AG08396 (cell line): Measurements from ENCODE around the gene ADIPOQ.
"Not testable (repeated sequence)": the region's sequence is repeated elsewhere in the genome, so short reads cannot be mapped to it uniquely, and the experiment has no call there.

Experiments
- DNase-seq: peaks from one replicate; pipeline ENCODE4 v3.0.0; 2012; ENCODE audit warnings: low spot score, mixed read lengths

ADIPOQ gene

DNA sequence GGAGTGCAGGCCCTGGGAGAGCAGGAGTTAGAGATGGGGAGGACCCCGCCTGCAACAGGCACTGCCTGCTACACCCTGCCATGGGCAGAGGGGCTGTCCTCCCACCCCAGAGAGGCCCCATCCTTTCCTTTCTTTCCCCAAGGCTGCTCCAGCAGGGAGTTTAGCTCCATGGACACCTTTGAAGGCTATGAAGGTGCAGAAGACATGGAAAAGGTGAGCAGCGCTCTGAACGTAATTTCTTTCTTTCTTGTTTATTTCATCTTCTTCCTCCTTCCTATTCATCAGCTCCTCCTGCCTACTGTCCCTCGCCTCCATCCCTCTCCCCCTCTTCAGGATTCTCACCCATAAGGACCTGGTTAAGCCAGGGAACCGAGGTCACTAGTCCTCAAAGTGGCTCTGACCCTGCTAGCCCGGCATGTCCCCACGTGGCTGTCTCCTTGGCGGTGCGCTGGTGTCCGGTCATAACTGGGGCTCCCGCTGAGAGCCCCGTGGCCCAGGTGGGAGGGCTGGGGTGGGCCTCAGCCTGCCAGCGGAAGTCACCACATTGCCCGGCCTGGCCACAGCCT, 16.0 kb upstream of the ADIPOQ start:
- DNase-seq, result no peak

DNA sequence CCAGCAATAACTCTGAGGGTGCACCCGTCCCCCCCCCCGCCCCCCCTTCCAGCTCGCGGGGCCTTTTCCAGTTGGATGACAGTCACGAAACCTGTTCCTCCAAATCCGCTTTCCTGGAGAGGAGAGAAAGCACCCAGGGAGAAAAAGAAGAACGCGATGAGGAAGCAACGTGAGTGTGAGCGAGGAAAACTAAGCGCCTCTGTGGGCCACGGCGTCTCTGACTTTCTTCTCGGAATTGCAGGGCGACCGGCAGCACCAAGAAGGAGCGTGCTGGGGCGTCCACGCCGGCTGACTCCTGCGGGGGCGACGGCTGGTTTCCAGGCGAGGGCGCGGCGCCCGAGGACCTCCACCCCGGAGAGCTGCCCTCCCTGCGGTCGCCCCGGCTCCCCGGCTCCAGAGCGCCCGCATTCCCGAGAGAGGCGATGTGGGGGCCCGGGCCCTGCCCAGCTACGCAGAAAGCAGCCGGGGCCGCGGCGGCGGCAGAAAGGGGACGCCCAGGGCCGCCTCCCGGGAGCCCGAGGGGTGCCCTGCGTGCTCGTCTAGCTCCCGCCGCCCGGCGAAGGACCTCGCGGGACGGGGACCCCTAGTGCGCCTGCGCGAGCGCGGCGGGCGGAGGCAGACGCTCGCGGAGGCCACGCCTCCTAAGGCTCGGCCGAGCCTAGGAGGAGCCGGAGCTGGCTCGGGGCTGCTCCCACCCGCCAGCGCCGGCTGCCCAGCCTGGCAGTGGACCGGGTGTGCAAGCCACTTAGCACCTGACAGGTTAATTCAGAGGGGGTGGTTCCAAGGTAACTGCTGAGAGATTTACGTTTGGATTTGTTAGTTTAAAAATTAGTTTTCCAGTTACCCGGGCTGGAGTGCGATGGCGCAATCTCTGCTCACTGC, 15.3 kb upstream of the ADIPOQ start:
- DNase-seq, result peak; percentile 99

DNA sequence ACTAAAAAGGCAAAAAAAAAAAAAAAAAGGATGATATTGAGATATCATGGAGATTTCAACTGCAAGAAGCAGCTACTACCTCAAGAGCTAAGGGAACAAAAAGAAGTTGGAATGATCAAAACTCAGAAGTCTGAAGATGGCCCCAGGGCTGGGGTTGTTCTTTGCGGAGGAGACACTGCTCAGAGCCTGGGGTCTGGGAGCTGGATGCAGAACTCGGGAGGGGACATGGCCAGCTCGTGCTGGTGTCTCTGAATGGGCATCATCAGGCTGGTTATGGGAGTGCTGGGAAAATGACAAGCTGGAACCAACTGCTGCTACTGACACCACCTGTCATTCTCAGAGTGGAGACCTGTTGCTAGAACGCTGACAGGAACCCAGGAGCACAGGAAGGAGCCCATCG, 14.2 kb upstream of the ADIPOQ start:
- no peak for DNase-seq

DNA sequence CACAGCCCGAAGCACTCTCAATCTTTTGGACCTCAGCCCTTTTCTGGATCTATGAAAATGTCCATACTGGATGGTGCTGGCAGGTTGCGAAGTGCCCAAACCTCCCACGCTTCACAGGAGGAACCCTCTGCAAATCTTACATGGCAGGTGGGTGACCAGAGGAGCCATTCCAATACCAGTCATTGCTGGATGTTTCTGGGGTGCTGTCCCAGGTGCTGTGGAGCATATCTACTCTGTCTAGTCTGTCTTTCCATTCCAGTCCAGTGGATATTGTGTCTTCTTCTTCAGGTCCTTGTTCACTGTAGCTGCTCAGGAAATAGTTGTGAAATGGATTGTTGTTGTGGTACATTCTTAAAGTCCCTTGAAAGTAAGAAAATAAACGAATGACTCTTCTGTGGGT, 10.7 kb upstream of the ADIPOQ start:
- no peak for DNase-seq

DNA sequence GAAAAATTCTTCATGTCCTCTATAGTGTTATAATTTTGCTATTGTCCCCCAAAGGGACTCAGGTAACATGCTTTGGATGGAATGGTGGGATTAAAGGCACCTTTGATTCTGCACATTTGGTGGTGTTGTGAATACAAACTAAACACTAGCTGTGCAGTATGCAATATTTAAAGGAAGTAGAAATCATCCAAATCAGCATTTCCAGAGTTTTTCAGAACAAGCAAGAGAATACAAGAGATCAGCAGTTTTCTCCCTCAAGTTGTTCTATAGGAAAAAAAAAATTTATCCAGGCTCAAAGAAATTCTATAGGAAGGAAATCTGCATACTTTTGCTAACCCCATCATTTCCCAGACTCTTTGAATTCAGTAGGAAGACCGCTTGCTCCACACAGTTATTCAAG, 10.2 kb upstream of the ADIPOQ start:
- no peak for DNase-seq

DNA sequence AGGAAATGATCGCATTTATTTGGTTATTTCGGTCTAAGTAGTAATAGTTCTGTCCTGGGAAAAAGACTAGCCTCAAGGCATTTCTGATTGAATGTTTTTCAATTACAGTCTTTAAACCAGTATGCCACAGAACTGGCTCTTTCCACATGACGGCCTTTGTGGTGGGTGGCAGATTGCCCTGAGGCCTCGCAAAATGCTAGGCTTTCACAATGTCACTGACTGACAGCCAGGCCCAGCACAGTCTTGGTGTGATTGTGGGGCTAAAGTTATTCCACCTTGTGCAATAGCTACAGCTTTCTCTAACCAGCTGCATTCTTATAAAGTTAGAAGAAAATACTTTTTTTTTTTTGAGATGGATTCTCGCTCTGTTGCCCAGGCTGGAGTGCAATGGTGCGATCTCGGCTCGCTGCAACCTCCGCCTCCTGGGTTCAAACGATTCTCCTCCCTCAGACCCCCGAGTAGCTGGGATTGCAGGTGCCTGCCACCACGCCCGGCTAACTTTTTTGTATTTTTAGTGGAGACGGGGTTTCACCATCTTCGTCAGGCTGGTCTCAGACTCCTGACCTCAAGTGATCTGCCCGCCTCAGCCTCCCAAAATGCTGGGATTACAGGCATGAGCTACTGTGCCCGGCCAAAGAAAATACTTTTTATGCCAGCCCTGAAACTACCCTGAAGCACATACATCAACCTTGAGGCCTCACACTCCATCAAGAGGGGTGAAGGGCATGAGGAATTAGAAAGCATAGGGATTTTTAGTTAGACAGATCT, 2.5 kb upstream of the ADIPOQ start:
- no peak for DNase-seq

DNA sequence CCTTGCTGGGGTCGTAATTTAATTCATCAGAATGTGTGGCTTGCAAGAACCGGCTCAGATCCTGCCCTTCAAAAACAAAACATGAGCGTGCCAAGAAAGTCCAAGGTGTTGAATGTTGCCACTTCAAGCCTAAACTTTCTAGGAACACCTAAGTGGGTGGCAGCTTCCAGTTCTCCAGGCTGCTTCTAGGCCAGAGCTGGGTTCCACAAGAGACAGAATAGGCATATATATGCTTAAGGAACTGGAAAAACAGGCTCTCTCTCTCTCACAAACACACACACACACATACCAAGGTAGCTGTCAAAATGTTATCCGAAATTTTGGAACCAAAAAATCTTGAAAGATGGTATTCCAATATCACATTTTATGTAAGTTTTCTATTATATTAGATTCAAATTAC, 890 bp upstream of the ADIPOQ start:
- no peak for DNase-seq

DNA sequence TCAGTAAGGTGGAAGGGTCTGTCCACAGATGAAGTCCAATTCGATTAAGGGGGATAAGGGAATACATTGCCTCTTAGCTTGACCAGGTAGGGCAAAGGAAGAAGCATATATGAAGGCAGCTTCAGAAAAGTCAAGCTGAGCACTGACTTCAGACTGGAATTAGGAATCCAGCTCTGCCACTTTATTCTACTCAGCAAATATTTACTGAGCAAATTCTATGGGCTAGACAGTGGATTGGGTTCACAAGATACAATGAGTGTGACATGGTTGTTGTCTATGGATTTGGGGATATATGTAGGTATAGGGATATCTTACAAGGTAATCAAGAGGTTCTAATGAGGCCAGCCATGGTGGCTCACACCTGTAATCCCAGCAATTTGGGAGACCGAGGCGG, 526 bp downstream of the ADIPOQ start:
- no peak for DNase-seq

DNA sequence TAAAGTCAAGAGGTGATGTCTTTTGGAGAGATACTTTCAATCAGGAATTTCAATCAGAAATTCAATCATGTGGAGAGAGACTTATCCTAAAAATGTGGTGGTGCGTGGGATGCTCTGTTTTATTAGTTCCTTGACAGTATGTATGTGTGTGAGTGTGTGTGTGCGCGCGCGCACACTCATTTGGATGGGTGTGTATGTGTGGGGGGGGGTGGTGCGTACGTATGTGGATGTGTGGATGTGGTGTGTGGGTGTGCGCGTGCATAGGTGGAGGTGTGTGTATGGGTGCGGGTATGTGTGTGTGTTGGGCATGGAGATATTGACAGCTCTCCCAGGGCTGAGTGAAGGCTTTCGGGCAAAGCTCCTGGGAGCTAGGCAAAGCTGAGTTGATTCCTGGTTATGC, 2.4 kb downstream of the ADIPOQ start:
- DNase-seq, result no peak

DNA sequence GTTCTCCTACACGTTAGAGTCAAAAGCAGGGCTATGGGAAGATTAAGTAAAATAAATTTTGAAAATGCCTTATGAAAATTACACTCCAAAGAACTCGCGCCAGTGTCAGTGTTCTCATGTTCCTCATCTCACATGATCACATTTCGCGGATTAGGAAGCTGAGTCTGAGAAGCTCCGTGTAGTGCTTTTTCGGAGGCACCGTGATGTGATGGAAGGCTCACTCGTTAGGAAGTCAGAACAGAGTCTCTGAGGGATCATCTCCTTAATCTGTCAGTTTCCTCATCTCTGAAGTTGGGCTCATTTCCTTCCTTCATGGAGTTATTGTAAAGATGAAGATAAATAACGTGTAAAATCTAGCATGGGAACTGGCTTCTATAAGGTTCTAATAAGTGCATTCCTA, 3.2 kb downstream of the ADIPOQ start:
- no peak for DNase-seq

DNA sequence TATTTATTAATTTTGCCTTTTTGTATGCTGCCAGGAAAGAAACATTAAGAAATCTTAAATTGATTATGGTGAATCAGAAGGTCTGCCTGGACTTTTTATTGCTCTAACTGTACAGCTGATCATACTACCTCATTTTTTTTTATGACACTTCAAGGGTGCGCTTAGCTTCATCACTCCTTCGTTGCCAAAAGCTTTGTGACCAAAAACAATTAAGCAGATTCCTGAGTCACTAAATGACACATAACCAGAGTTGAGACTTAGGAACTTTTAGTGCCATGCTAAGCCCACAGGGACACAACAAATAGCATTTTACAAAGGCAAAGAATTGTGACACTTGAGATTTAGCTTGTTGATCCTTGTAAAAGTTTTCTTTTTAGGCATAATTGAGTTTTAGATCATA, 4.9 kb downstream of the ADIPOQ start:
- no peak for DNase-seq

DNA sequence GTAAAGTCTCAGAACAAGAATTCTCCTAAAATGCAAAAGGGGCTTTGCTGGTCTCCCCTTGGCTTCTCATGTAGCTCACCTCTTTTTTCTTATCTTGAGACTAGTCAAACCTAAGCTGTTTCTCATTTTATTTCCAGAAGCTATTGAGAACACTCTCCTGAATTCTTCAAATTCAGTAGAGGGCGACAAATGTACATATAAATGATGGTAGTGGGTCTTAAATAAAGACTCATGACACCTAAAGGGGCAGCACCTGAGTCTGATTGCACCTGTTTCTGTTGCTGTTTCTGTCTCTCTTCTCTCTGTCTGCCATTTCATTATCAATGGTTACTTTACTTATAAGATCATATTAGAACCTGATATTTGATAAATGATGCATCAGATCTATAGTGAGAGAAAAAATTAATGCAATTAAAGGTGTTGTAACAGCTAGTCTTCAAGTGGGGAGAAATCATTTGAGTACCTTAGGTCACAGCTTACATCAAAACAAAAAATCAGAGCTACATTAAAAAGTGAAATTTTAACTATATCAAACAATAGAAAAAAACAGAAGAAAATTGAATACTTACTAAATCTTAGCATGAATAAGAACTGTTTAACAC, 7.0 kb downstream of the ADIPOQ start:
- DNase-seq, result no peak

DNA sequence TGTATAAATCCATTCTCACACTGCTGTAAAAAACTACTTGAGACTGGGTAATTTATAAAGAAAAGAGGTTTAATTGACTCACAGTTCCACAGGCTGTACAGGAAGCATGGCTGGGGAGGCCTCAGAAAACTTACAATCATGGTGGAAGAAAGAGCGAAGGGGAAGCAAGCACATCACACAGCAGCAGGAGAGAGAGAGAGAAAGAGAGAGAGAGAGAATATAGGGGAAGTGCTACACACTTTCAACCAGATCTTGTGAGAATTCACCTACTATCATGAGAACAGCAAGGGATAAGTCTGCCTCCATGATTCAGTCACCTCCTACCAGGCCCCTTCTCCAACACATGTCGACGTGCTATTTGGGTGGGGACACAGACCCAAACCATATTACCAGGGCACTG, 9.3 kb downstream of the ADIPOQ start:
- DNase-seq, result not testable (repeated sequence)

DNA sequence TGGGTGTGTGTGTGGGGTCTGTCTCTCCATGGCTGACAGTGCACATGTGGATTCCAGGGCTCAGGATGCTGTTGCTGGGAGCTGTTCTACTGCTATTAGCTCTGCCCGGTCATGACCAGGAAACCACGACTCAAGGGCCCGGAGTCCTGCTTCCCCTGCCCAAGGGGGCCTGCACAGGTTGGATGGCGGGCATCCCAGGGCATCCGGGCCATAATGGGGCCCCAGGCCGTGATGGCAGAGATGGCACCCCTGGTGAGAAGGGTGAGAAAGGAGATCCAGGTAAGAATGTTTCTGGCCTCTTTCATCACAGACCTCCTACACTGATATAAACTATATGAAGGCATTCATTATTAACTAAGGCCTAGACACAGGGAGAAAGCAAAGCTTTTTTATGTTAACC, 10.5 kb downstream of the ADIPOQ start:
- no peak for DNase-seq

DNA sequence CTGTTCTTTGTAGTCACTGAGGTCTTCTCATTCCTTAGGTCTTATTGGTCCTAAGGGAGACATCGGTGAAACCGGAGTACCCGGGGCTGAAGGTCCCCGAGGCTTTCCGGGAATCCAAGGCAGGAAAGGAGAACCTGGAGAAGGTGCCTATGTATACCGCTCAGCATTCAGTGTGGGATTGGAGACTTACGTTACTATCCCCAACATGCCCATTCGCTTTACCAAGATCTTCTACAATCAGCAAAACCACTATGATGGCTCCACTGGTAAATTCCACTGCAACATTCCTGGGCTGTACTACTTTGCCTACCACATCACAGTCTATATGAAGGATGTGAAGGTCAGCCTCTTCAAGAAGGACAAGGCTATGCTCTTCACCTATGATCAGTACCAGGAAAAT, 11.6 kb downstream of the ADIPOQ start:
- DNase-seq, result no peak

DNA sequence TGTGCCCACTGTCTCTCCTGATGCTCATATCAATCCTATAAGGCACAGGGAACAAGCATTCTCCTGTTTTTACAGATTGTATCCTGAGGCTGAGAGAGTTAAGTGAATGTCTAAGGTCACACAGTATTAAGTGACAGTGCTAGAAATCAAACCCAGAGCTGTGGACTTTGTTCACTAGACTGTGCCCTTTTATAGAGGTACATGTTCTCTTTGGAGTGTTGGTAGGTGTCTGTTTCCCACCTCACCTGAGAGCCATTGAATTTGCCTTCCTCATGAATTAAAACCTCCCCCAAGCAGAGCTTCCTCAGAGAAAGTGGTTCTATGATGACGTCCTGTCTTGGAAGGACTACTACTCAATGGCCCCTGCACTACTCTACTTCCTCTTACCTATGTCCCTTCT, 12.4 kb downstream of the ADIPOQ start:
- no peak for DNase-seq

DNA sequence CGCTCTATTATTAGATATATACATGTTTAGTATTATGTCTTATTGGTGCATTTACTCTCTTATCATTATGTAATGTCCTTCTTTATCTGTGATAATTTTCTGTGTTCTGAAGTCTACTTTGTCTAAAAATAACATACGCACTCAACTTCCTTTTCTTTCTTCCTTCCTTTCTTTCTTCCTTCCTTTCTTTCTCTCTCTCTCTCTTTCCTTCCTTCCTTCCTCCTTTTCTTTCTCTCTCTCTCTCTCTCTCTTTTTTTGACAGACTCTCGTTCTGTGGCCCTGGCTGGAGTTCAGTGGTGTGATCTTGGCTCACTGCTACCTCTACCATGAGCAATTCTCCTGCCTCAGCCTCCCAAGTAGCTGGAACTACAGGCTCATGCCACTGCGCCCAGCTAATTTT, 15.2 kb downstream of the ADIPOQ start:
- DNase-seq, result no peak

DNA sequence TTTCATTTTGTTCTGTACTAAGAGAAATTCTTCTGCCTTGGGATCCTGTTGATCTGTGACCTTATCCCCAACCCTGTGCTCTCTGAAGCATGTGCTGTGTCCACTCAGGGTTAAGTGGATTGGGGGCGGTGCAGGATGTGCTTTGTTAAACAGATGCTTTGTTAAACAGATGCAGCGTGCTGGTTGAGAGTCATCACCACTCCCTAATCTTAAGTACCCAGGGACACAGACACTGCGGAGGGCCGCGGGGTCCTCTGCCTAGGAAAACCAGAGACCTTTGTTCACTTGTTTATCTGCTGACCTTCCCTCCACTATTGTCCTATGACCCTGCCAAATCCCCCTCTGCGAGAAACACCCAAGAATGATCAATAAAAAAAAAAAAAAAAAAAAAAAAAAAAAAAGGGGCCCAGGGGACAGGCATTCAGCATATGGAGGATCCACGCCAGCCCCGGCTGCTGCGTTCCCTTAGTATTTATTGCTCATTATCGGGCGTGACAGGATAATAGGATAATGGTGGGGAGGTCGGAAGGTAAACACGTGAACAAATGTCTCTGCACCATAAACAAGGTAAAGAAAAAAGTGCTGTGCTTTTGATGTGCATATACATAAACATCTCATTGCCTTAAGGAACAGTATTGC, 22.8 kb downstream of the ADIPOQ start:
- not testable (repeated sequence) for DNase-seq

DNA sequence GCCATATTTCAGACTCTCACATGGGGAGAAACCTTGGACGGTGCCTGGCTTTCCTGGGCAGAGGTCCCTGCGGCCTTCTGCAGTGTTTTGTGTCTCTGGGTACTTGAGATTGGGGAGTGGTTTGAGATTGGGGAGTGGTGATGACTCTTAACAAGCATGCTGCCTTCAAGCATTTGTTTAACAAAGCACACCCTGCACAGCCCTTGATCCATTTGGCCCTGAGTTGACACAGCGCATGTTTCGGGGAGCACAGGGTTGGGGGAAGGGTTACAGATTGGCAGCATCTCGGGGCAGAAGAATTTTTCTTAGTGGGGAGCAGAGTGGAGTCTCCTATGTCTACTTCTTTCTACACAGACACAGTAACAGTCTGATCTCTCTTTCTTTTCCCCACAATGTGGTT, 23.6 kb downstream of the ADIPOQ start:
- not testable (repeated sequence) for DNase-seq

DNA sequence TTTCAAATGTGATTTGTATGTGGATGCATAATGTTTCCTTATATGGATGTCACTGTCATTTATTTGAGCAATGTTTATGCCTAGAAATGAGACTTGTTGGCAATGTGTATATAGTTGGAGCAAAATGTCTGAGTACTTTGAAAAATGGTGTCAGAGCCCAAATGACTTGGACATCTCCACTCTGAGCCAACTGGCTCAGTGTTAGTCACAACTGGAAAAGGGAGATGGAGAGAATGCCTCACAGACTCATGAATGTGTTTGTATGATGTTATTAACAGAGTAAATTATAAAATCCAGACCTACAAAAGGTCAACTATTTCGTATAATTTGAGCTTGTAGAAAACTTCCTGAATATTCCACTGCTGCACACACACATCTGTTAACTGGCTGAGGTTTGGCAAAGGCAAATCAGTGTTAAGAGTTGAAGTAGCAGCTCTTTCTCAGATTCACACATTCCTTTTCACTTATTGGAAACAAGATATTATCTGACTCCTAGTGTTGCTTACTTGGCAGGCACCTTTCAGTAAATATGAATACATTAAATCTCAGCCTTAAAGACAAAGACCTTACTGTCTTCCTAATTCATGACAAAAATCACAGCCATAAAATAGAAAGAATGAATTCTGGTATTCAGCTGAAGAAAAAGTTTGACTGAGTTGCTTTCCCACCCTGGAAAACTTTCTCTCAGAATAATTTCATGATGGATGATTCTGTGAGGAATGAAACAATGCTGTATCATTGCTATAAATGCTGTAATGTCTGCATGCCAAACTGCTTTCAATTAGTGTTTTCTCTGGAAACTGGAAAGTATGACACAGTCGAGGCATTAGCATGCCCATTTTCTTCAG, 27.0 kb downstream of the ADIPOQ start:
- peak; percentile 35 for DNase-seq
